Neural crest cell (in vitro differentiated cells): Measurements from ENCODE around the gene NKX2-2. TPM values are rescaled to one million over a fixed set of nuclear protein-coding genes. Genes with fewer than 3 reads are reported as not detected.

Experiments
- DNase-seq: peaks from one replicate; pipeline ENCODE4 v3.0.0; 2021; ENCODE audit warnings: low read depth, mixed read lengths, low spot score
- H3K27ac Mint-ChIP-seq: one replicate; pipeline ENCODE4 v1.8.0; 2021; ENCODE audit warnings: mild to moderate bottlenecking, mixed read lengths; ENCODE audit not compliant: unreplicated experiment
- H3K27me3 Mint-ChIP-seq: 2 replicates; pipeline ENCODE4 v1.8.0; 2021; ENCODE audit warnings: low read depth, mild to moderate bottlenecking, mixed read lengths
- H3K36me3 Mint-ChIP-seq: 2 replicates; pipeline ENCODE4 v1.8.0; 2021; ENCODE audit warnings: low read depth, mild to moderate bottlenecking, mixed read lengths
- H3K4me1 Mint-ChIP-seq: 2 replicates; pipeline ENCODE4 v1.8.0; 2021; ENCODE audit warnings: mixed read lengths
- H3K4me3 Mint-ChIP-seq: one replicate; pipeline ENCODE4 v1.8.0; 2021; ENCODE audit warnings: mild to moderate bottlenecking, mixed read lengths
- H3K9me3 Mint-ChIP-seq: 2 replicates; pipeline ENCODE4 v1.8.0; 2021; ENCODE audit warnings: mixed read lengths
- CTCF ChIP-seq: fragments of 200-600 bp; sonication (generic); conservative IDR thresholded peaks from 2 replicates; pipeline ENCODE4 v1.5.0; 2021; ENCODE audit warnings: antibody characterized with exemption, mild to moderate bottlenecking
- total RNA-seq: library from RNA; stranded (reverse); gene quantifications from 2 replicates; pipeline ENCODE4 v1.2.1, GENCODE V29; 2021

The NKX2-2 gene
- total RNA-seq, 1 donor from 2014 or later, result not detected

GRCh38 chr20:21500599-21500998 lies 13.3 kb downstream of the NKX2-2 start:
- Mint-ChIP-seq H3K9me3 (no peaks in the 10 kb centered on the region), H3K4me3 (no peak overlapping the region), H3K27me3 (peaks cover 82% of the 10 kb centered on the region), H3K4me1 (no peaks in the 10 kb centered on the region), H3K27ac (no peak overlapping the region), H3K36me3 (no peaks in the 10 kb centered on the region)
- TF ChIP-seq CTCF, result no peak
- no peak for DNase-seq

GRCh38 chr20:21499641-21500040 lies 14.2 kb downstream of the NKX2-2 start:
- peaks cover 78% of the 10 kb centered on the region for H3K27me3 Mint-ChIP-seq
- no peak for DNase-seq
- TF ChIP-seq CTCF, result no peak

GRCh38 chr20:21498635-21499034 lies 15.2 kb downstream of the NKX2-2 start:
- no peak for TF ChIP-seq CTCF
- H3K9me3 Mint-ChIP-seq, result no peaks in the 10 kb centered on the region
- no peak for DNase-seq
- no peak overlapping the region for H3K27ac Mint-ChIP-seq
- H3K4me1 Mint-ChIP-seq, result no peaks in the 10 kb centered on the region
- peaks cover 78% of the 10 kb centered on the region for H3K27me3 Mint-ChIP-seq
- no peaks in the 10 kb centered on the region for H3K36me3 Mint-ChIP-seq
- H3K4me3 Mint-ChIP-seq, result no peak overlapping the region

More at GRCh38 chr20:21499641-21500040, 14.2 kb downstream of the NKX2-2 start:
- Mint-ChIP-seq H3K27ac (no peak overlapping the region), H3K36me3 (no peaks in the 10 kb centered on the region), H3K4me3 (no peak overlapping the region), H3K4me1 (no peaks in the 10 kb centered on the region), H3K9me3 (no peaks in the 10 kb centered on the region)

GRCh38 chr20:21498195-21498594 lies 15.7 kb downstream of the NKX2-2 start:
- no peaks in the 10 kb centered on the region for H3K4me1 Mint-ChIP-seq
- no peak for DNase-seq
- H3K27me3 Mint-ChIP-seq, result peaks cover 78% of the 10 kb centered on the region
- no peak overlapping the region for H3K4me3 Mint-ChIP-seq
- no peaks in the 10 kb centered on the region for H3K9me3 Mint-ChIP-seq
- no peaks in the 10 kb centered on the region for H3K36me3 Mint-ChIP-seq
- no peak overlapping the region for H3K27ac Mint-ChIP-seq
- TF ChIP-seq CTCF, result no peak

- Mint-ChIP-seq H3K4me3 (no peak overlapping the region), H3K4me1 (no peaks in the 10 kb centered on the region), H3K27ac (no peak overlapping the region), H3K9me3 (no peaks in the 10 kb centered on the region), H3K27me3 (peaks cover 78% of the 10 kb centered on the region), H3K36me3 (no peaks in the 10 kb centered on the region)
- TF ChIP-seq CTCF, result no peak
- no peak for DNase-seq
Measured at GRCh38 chr20:21496452-21496851, 17.4 kb downstream of the NKX2-2 start.

- no peak overlapping the region for H3K4me3 Mint-ChIP-seq
- no peak for DNase-seq
- H3K4me1 Mint-ChIP-seq, result no peaks in the 10 kb centered on the region
- TF ChIP-seq CTCF, result no peak
- no peaks in the 10 kb centered on the region for H3K36me3 Mint-ChIP-seq
- H3K27ac Mint-ChIP-seq, result no peak overlapping the region
- H3K27me3 Mint-ChIP-seq, result peaks cover 80% of the 10 kb centered on the region
- no peaks in the 10 kb centered on the region for H3K9me3 Mint-ChIP-seq
Measured at GRCh38 chr20:21493049-21493448, 20.8 kb downstream of the NKX2-2 start.
